GM21576 (cell line): Measurements from ENCODE around the gene NLRP11.

Experiments used
- ATAC-seq: cut with Tn5 transposase; IDR thresholded peaks from one replicate; pipeline ENCODE4 v1.9.1; 2021; ENCODE audit warnings: mild to moderate bottlenecking, moderate library complexity; ENCODE audit not compliant: unreplicated experiment

The NLRP11 gene

GRCh38 chr19:55831846-55832245, at the start of gene NLRP11:
Gene NLRP11 (minus strand): TSS chr19:55831999. CDS start chr19:55818174, 13,825 bp downstream.
- ATAC-seq: no peak

GRCh38 chr19:55877211-55877610, 45.4 kb upstream of the NLRP11 start:
- ATAC-seq: no peak

- ATAC-seq: no peak
Measured at GRCh38 chr19:55870736-55871135, 38.9 kb upstream of the NLRP11 start.

GRCh38 chr19:55867101-55867500, 35.3 kb upstream of the NLRP11 start:
- no peak for ATAC-seq

GRCh38 chr19:55866521-55866920, 34.7 kb upstream of the NLRP11 start:
- no peak for ATAC-seq

GRCh38 chr19:55858969-55859368, 27.2 kb upstream of the NLRP11 start:
- ATAC-seq: no peak

- ATAC-seq: no peak
Measured at GRCh38 chr19:55858401-55858800, 26.6 kb upstream of the NLRP11 start.

- ATAC-seq: no peak
Measured at GRCh38 chr19:55857974-55858373, 26.2 kb upstream of the NLRP11 start.

- no peak for ATAC-seq
Measured at GRCh38 chr19:55857149-55857548, 25.4 kb upstream of the NLRP11 start.

GRCh38 chr19:55855160-55855559, 23.4 kb upstream of the NLRP11 start:
- ATAC-seq: no peak

- ATAC-seq: no peak
Measured at GRCh38 chr19:55838906-55839305, 7.1 kb upstream of the NLRP11 start.

GRCh38 chr19:55838251-55838650, 6.5 kb upstream of the NLRP11 start:
- ATAC-seq: no peak

GRCh38 chr19:55836340-55836739, 4.5 kb upstream of the NLRP11 start, which contains the start of gene NLRP4:
Gene NLRP4 (plus strand): TSS chr19:55836540. CDS start chr19:55852081, 15,541 bp downstream.
- no peak for ATAC-seq

- no peak for ATAC-seq
Measured at GRCh38 chr19:55832676-55833075, 877 bp upstream of the NLRP11 start.

GRCh38 chr19:55830656-55831055, 1.1 kb downstream of the NLRP11 start:
- no peak for ATAC-seq

- no peak for ATAC-seq
Measured at GRCh38 chr19:55820037-55820436, 11.8 kb downstream of the NLRP11 start.

- ATAC-seq: no peak
Measured at GRCh38 chr19:55813906-55814305, 17.9 kb downstream of the NLRP11 start.

GRCh38 chr19:55812449-55812848, 19.4 kb downstream of the NLRP11 start:
- ATAC-seq: no peak

GRCh38 chr19:55811340-55811739, 20.5 kb downstream of the NLRP11 start:
- no peak for ATAC-seq

- ATAC-seq: no peak
Measured at GRCh38 chr19:55809381-55810058, 22.3 kb downstream of the NLRP11 start.

GRCh38 chr19:55802281-55802680, 29.5 kb downstream of the NLRP11 start:
- no peak for ATAC-seq

GRCh38 chr19:55801416-55801815, 30.4 kb downstream of the NLRP11 start:
- no peak for ATAC-seq

GRCh38 chr19:55795021-55795420, 36.8 kb downstream of the NLRP11 start:
- ATAC-seq: no peak
